Skeletal muscle cell (primary cell): ENCODE results near the gene DNAJB9.
"Not testable (repeated sequence)": the region's sequence is repeated elsewhere in the genome, so short reads cannot be mapped to it uniquely, and the experiment has no call there.

Experiments used
- DNase-seq: peaks from one replicate; pipeline ENCODE4 v3.0.0-alpha.2; 2010; ENCODE audit warnings: low read depth
- H3K4me3 ChIP-seq: 2 replicates; pipeline ENCODE4 v1.5.1; 2011; ENCODE audit warnings: low read depth, mild to moderate bottlenecking, control low read depth, low read length, moderate library complexity

Gene DNAJB9

DNA sequence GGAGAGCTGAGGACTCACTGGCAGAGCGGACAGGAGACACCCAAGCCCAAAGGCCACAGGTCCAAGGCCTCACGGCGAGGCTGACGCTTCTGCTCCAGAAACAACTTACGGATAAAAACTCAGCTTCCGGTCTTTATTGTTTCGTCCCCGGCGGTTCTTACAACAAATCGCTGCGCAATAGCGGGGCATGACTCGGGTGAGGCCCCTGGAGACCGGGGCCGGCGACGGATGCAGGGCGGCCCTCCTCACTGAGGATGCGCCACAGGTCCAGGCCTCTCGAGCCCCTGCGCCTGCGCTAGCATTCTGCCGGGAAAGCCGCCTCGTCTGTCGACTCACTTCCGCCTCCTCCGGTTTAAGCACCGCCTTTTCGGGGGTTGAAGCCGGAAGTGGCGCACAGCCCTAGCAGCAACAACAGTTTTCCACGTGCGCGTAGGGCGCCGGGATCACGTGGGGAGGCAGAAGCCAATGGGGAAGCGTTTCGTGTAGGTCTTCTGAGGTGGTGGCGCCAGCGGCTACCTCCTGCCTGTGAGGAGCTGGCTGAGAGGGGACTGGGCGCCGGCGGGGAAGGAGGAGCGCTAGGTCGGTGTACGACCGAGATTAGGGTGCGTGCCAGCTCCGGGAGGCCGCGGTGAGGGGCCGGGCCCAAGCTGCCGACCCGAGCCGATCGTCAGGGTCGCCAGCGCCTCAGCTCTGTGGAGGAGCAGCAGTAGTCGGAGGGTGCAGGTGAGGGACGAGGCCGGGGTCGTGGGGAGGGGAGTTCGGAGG, at the start of gene DNAJB9, which contains the start of gene THAP5:
Gene DNAJB9 (plus strand): TSS at position 494 of the 765 bp plus-strand sequence. CDS start 1,853 bp downstream, outside the sequence.
Gene THAP5 (minus strand): TSS at position 326 of the 765 bp plus-strand sequence. CDS start 137 bp downstream, at position 189.
- peak; percentile 99 for DNase-seq
- peak within 1 kb of the TSS; percentile 93 for H3K4me3 ChIP-seq

DNA sequence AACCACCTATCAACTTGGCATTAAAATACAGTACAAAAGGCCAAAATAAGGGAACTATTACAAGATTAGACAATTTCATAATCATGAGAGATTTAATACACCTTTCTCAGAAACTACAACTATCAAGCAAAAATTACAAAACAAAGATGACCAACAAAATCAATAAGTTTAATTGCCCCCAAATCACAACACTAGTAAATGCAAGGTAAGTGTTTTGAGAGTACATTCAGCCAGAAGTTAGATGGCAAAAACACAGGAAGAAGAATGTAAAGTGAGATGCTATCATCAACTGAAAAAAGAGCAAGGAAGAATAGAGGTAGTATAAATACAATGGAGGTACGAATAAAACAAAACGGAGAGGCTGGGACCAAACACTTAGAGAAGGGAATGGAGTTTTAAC, 46.9 kb upstream of the DNAJB9 start:
- H3K4me3 ChIP-seq: no peak overlapping the region
- no peak for DNase-seq

DNA sequence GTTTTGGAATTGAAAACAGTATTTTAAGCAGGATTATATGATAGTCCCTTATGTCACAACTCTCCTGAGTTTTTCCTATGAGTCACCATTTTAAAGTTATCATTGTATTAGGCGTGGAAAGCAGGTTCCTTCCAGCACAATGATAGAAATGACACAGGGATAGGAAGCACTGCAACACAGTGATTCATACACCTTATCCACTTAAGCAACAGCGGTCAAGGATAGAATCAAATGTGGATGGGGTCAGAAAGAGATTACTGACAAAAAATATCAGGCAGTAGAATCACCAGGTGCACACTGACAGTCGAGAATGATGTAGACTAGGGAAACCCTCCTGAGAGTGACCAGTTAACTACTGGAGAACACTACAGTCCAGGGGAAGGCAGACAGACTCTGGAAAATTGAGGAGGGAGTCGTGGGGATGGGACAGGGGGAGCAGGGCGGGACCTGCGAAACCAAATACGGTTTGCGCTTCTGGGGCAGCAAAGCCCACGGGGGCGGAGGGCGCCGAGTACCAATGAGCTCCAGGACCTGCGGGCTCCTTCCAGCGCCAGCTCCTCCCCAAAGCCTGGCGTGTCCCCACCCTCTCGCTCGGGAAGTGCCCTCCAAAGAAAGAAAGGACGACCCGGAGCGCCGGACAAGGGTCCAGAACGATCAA, 44.2 kb upstream of the DNAJB9 start:
- H3K4me3 ChIP-seq: peak overlapping the region; percentile 77
- peak; percentile 75 for DNase-seq

GRCh38 chr7:108525985-108526767, 43.5 kb upstream of the DNAJB9 start, which contains the start of gene PNPLA8:
PNPLA8 (minus strand) TSS chr7:108526135; CDS start chr7:108515491, 10,644 bp downstream.
- peak; percentile 99 for DNase-seq

GRCh38 chr7:108526768-108527017, 43.0 kb upstream of the DNAJB9 start:
- peak overlapping the region; percentile 77 for H3K4me3 ChIP-seq
- no peak for DNase-seq

More at GRCh38 chr7:108525985-108526767, 43.5 kb upstream of the DNAJB9 start, which contains the start of gene PNPLA8:
- peak within 1 kb of the TSS; percentile 77 for H3K4me3 ChIP-seq

DNA sequence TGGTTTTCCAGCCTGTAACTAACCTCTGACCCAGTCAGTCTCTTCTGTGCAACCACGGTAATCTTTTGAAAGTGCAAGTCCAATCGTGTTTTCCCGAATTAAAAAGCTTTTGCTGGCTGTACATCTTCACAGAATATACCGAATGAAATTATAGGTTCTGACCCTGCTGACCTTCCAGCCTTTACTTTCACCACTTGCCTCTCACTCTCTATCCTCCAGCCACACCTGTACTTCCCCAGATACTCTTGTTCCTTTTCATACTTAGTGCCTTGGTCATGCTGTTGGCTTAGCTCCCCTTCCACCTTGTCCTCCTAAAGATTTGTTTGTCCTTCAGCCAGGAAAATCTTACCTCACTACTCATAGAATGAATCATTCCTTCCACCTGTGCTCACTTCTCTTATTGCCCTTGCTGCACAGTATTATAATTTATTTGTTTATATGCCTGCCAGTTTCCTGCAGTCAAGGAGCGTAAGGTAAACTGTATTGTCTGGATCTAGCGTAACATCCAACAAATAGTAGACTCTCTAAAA, 41.4 kb upstream of the DNAJB9 start:
- H3K4me3 ChIP-seq: no peak overlapping the region
- no peak for DNase-seq

DNA sequence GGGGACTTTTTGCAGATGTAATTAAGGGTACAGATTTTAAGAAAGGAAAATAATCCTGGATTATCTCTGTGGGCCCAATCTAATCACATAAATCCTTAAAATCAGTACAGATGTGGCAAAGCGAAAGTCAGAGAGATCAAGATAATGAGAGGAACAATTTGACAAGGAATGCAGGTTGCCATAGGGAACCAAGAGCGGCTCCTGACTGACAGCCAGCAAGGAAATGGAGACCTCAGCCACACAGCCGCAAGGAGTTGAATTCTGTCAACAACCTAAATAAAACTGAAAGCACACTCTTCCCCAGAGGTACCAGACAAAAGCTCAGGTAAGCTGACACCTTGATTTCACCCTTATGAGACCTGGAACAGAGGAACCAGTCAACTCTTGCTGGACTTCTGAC, 40.3 kb upstream of the DNAJB9 start:
- DNase-seq: no peak
- H3K4me3 ChIP-seq: no peak overlapping the region

- no peak for DNase-seq
- H3K4me3 ChIP-seq: no peak overlapping the region
Measured at GRCh38 chr7:108533712-108534111, 36.0 kb upstream of the DNAJB9 start.

DNA sequence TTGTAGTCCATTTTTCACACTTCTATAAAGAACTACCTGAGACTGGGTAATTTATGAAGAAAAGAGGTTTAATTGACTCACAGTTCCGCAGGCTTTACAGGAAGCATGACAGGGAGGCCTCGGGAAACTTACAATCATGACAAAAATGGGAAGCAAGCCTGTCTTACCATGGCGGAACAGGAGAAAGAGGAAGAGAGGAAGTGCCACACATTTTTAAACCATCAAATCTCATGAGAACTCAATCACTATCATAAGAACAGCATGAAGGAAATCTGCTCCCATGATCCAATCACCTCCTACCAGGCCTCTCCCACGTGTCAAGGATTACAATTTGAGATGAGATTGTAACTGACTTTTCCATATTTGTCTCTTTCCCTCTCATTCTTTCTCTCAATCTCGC, 34.4 kb upstream of the DNAJB9 start:
- H3K4me3 ChIP-seq: no peak overlapping the region
- no peak for DNase-seq

DNA sequence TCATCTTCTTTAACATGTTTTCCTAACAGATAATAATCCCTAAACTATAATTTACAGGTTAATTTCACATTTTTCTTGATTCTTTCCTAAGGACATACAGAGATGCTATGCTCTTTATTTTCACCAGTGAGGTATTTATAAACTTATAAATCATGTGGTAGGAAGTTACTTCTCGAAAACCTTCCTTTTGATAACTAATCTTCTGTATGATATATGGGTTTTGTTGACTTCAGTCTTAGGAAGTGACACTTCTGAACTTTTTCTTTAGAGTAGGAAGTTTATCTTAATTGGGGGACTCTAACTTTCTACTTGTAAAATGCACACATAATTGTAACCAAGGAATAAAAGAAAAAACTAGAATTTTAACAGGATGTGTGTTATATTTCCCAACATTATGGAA, 33.9 kb upstream of the DNAJB9 start:
- no peak for DNase-seq

DNA sequence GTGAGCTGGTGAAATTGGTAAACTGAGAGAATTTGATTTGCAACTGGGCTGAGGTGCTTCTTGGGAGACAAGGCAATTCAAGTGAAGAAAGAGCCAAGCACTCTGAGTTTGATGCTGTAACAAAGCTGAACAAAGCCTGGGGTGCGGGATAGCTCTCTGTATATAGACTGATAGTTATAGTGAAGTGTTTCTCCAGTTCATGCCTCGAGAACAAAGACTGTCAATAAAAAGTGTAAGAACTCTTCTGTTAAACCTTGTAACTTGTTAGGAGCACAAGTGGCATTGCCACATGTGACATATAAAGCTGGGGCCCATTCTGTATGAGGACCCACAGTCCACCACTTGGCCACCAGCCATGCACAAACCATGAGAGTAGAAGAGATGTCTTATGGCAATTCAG, 32.4 kb upstream of the DNAJB9 start:
- no peak overlapping the region for H3K4me3 ChIP-seq
- no peak for DNase-seq

More for the DNA sequence above, 33.9 kb upstream of the DNAJB9 start:
- H3K4me3 ChIP-seq: no peak overlapping the region

DNA sequence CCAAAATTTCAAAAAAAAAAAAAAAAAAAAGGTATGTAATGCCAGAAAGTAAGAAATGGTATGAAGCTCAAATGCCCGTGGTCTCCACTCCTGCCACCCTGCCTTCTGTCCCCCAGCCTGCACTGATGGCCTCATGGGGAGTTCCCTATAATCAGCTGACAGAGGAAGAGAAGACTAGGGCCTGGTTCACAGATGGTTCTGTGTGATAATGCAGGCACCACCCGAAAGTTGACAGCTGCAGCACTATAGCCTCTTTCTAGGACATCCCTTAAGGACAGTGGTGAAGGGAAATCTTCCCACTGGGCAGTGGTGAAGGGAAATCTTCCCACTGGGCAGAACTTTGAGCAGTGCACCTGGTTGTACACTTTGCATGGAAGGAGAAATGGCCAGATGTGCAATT, 31.4 kb upstream of the DNAJB9 start:
- not testable (repeated sequence) for DNase-seq, H3K4me3 ChIP-seq

GRCh38 chr7:108538685-108539084, 31.0 kb upstream of the DNAJB9 start:
- not testable (repeated sequence) for DNase-seq, H3K4me3 ChIP-seq

GRCh38 chr7:108541478-108541877, 28.2 kb upstream of the DNAJB9 start:
- H3K4me3 ChIP-seq: no peak overlapping the region
- no peak for DNase-seq

DNA sequence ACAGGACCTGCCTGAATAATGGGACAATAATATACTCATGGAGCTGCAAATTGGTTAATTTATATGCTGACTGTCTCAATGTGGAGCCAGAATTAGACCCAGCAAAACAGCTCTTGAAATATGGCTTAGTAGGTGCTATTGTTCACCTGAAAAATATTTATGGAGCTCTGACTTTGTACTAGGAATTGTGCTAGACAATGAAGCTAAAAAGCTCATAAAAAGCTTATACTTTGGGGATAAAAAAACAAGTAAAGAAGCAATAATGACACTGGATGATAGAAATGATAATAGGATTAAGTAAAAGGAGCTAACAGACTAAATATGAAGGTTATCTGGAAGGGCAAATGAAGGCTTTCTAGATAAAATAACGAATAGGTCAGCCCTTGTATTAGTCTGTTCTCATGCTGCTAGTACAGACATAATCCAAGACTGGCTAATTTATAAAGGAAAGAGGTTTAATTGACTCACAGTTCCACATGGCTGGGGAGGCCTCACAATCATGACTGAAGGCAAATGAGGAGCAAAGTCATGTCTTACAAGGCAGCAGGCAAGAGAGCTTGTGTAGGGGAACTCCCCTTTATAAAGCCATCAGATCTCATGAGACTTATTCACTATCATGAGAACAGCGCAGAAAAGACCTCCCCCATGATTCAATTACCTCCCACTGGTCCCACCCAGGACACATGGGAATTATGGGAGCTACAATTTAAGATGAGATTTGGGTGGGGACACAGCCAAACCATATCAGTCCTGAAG, 21.4 kb upstream of the DNAJB9 start:
- not testable (repeated sequence) for H3K4me3 ChIP-seq, DNase-seq

DNA sequence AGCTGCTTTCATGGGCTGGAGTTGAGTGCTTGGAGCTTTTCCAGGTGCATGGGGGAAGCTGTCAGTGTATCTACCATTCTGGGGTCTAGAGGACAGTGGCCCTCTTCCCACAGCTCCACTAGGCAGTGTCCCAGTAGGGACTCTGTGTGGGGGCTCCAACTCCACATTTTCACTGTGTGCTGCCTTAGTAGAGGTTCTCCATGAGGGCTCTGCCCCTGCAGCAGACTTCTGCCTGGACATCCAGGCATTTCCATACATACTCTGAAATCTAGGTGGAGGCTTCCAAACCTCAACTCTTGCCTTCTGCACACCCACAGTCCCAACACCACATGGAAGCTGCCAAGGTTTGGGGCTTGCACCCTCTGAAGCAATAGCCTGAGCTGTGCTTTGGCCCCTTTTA, 13.0 kb upstream of the DNAJB9 start:
- not testable (repeated sequence) for H3K4me3 ChIP-seq, DNase-seq

DNA sequence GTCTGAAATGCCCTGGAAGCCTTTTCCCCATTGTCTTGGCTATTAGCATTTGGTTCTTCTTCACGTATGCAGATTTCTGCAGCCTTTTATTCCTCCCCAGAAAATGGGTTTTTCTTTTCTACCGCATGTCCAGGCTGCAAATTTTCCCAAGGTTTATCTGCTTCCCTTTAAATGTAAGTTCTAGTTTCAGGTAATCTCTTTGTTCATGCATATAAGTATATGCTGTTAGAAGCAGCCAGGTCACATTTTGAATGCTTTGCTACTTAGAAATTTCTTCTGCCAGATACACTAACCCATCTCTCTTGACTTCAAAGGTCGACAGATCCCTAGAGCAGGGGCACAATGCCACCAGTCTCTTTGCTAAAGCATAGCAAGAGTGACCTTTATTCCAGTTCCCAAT, 12.5 kb upstream of the DNAJB9 start:
- DNase-seq: no peak

GRCh38 chr7:108557617-108558016, 12.1 kb upstream of the DNAJB9 start:
- no peak overlapping the region for H3K4me3 ChIP-seq
- DNase-seq: no peak

More for the DNA sequence above, 12.5 kb upstream of the DNAJB9 start:
- H3K4me3 ChIP-seq: no peak overlapping the region

GRCh38 chr7:108559253-108559652, 10.4 kb upstream of the DNAJB9 start:
- DNase-seq: no peak
- no peak overlapping the region for H3K4me3 ChIP-seq
